ENCODE results near the gene PLCB1.

Gene PLCB1

DNA sequence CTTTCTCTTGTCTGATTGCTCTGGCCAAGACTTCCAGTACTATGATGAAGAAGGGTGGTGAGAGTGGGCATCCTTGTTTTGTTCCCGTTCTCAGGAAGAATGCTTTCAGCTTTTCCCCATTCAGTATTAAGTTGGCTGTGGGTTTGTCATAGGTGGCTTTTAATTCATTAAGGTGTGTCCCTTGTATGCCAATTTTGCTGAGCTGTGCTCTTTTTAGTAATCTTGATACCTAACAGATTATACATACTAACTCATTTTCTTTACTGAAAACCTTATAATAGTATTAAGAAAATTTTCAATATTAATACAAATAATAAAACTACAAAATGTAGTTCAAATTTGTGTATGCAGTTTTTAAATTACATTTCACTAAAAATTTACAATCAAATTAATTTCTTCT, 557.3 kb downstream of the PLCB1 start:
- DNase-seq: no peak

- DNase-seq: no peak
These were observed 558.0 kb downstream of the PLCB1 start for GRCh38 chr20:8690074-8690473.

GRCh38 chr20:8693709-8694108, 561.6 kb downstream of the PLCB1 start:
- DNase-seq: no peak

DNA sequence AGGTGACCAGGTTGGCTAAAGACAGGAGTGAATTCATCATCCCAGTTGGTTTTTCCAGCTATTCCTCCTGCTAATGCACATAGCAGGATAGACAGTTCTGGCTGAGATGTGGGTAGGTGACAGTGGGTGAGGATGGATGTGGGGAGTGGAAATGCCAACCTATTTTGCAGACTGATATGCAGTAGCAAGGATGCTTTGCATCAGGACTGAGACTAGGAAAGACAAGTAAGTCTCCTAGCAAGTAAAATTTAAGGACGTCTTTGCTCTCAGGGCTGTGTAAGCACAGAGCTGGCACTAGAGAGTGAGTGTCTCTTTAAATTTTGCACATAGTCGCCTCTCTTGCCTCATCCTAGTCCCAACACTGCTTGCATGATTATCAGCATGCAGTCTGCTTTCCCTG, 568.7 kb downstream of the PLCB1 start:
- no peak for DNase-seq

GRCh38 chr20:8706961-8707700, 575.1 kb downstream of the PLCB1 start:
- no peak for DNase-seq

DNA sequence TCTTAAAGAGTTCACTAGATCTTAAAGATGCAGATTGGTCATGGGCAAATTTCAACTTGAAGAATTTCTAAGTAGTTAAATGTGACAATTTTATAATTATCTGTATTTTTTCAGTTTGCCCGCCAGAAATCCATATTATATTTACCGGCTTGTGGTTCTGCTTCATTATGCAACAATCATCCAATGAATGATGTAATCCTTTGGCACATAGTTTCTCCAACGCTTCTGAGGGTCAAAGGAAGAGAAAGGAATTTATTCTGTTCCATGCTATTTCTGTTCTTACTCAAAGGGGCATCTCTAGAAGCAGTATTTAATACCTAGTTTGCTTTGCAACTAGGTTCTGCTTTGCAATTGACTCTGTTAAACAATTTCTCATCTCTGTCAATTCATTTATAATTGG, 577.6 kb downstream of the PLCB1 start:
- DNase-seq: no peak

DNA sequence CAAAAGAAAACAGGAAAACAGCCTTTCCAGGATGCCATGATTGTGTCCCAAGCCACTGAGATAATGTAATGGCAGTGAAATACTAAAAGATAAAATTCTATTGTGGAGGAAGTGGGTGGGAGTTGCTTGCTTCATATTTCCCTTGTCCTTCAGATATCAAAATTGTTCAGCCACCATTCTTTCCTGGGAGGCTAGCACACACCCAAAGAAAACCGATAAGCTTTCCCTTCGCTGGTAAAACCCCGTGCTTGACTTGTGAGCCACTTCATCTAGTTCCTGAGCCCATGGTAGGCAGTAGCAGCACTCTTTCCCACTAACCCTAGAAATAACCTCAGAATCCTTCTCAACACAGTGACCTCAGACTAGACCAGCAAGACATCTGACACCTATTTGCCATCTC, 579.4 kb downstream of the PLCB1 start:
- no peak for DNase-seq

GRCh38 chr20:8714206-8714605, 582.1 kb downstream of the PLCB1 start:
- DNase-seq: no peak

DNA sequence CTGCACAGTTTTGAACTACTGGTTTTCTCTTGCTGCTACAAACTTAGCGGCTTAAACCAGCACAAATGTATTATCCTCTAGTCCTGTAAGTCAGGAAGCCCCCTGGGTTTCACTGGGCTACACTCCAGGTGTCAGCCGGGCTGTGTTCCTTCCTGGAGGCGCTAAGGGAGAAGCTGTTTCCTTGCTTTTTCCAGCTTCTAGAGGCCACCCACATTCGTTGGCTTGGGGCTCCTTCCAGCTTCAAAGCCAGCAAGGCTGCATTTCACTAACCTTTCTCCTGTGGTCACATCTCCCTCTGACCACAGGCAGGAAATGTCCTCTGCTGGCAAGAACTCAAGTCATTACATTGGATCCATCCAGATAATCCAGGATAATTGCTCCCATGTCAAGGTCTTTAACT, 586.2 kb downstream of the PLCB1 start:
- no peak for DNase-seq

GRCh38 chr20:8720089-8720488, 588.0 kb downstream of the PLCB1 start:
- no peak for DNase-seq

GRCh38 chr20:8721098-8721497, 589.0 kb downstream of the PLCB1 start:
- no peak for DNase-seq

DNA sequence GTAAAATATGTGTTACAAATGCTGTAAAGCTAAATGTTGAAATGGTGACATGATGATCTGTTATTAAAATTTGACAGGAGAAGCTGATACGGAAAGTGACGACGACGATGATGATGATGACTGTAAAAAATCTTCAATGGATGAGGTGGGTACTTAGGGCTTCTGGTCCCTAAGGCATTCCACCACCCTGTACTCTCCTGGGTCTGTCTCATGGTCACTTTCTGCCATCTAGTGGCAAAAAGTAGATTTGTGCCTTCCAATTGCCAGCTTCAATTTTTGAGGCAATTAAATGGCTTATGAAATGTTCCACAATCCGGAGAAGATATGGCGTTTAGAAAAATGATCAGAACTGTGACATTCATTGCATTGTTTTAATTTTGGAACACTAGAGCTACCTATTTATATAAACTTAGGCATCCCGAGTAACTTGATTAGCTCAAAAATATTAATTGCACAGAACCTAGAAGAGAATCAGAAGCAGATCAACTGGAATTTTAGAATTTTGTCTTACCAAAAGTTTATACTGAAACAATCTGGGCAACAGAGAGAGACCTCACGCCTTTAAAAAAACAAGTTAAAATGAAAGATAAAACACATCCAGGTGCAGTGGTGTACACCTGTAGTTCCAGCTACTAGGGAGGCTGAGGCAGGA, 590.3 kb downstream of the PLCB1 start:
- DNase-seq: no peak

- no peak for DNase-seq
These were observed 591.2 kb downstream of the PLCB1 start for GRCh38 chr20:8723296-8723695.

DNA sequence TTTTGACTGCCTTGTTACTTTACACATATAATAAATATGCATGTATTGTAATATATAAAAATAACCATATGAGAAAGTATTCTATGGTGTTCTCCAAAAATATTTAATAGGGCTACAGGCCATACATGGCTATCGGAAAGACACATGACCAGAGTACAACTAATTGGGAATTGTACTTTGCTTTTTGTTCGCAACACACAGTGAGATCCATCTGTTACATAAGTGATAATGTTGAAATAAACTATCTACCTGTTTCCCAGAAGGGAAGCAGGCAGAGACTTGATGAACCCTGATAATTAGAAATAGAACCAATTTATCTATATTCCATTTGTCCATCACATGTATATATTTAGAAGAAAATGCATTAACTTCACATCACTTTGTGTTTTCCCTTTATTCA, 592.8 kb downstream of the PLCB1 start:
- no peak for DNase-seq

DNA sequence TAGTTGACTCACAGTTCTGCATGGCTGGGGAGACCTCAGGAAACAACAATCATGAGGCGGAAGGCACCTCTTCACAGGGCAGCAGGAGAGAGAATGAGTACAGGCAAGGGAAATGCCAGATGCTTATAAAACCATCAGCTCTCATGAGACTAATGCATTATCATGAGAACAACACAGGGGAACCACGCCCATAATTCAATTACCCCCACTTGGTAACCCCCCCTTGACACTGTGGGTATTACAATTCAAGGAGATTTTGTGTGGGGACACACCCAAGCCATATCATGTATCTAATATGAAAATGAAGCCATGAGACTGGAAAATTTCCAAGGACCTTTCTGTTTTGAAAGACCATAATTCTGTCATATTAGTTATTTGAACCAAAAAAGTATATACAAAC, 594.4 kb downstream of the PLCB1 start:
- DNase-seq: no peak

GRCh38 chr20:8735014-8735413, 602.9 kb downstream of the PLCB1 start:
- no peak for DNase-seq

GRCh38 chr20:8735674-8736073, 603.6 kb downstream of the PLCB1 start:
- no peak for DNase-seq

- DNase-seq: no peak
These were observed 608.2 kb downstream of the PLCB1 start for GRCh38 chr20:8740265-8740664.

- DNase-seq: no peak
These were observed 612.3 kb downstream of the PLCB1 start for GRCh38 chr20:8744228-8744844.

GRCh38 chr20:8749101-8749500, 617.0 kb downstream of the PLCB1 start:
- DNase-seq: no peak

GRCh38 chr20:8749986-8750385, 617.9 kb downstream of the PLCB1 start:
- DNase-seq: no peak

GRCh38 chr20:8755340-8756118, 623.5 kb downstream of the PLCB1 start:
- DNase-seq: no peak

DNA sequence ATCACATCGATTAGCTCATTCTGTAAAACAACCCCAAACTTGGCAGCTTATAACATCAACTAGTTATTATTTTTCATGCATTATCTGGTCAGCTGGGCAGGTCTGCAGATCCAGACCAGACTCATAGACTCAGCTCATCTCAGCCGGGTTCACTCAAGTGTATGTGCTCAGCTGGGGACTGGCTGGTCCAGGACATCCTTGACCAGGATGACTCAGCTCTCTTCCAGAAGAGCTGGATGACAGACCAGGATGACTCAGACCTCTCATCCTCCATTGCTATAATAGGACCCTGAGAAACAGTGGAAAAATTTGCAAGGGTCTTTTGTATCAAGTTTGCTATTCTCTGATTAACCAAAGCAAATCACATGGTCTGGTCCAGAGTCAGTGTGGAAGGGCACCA, 624.3 kb downstream of the PLCB1 start:
- DNase-seq: no peak

GRCh38 chr20:8757146-8757545, 625.1 kb downstream of the PLCB1 start:
- no peak for DNase-seq
